SK-N-MC (cell line): ENCODE data around the gene RPLP2.

Experiments used
- DNase-seq: peaks from one replicate; pipeline ENCODE4 v3.0.0-alpha.2; 2011; ENCODE audit warnings: low read depth, low spot score
- H3K27ac ChIP-seq: fragments of 200-600 bp; sonication (generic); 2 replicates; pipeline ENCODE4 v1.5.1; 2016; ENCODE audit warnings: mixed run types
- H3K36me3 ChIP-seq: fragments of 200-600 bp; sonication (generic); 2 replicates; pipeline ENCODE4 v1.6.1; 2017; ENCODE audit warnings: antibody characterized with exemption, low read length, mixed read lengths; ENCODE audit not compliant: insufficient read depth
- H3K4me3 ChIP-seq: fragments of 200-600 bp; sonication (generic); 2 replicates; pipeline ENCODE4 v1.5.1; 2016
- H3K9ac ChIP-seq: fragments of 200-600 bp; sonication (generic); 2 replicates; pipeline ENCODE4 v1.8.0; 2017; ENCODE audit warnings: mixed run types, mixed read lengths; ENCODE audit not compliant: insufficient read length
- H3K9me3 ChIP-seq: fragments of 200-600 bp; sonication (generic); 2 replicates; pipeline ENCODE4 v1.6.1; 2017; ENCODE audit warnings: low read depth, mild to moderate bottlenecking, antibody characterized with exemption, low read length, moderate library complexity, mixed read lengths
- EZH2 ChIP-seq: fragments of 200-600 bp; sonication (generic); IDR thresholded peaks from one replicate; pipeline ENCODE4 v1.6.1; 2017; ENCODE audit warnings: antibody characterized with exemption
- FOXP2 ChIP-seq: optimal IDR thresholded peaks from 2 replicates; pipeline ENCODE3; 2011; ENCODE audit warnings: mild to moderate bottlenecking, moderate library complexity; ENCODE audit not compliant: insufficient read depth; ENCODE audit errors: extremely low read length, control extremely low read depth
- POLR2AphosphoS5 ChIP-seq: IDR thresholded peaks from 2 replicates; pipeline ENCODE4 v1.6.1; 2012; ENCODE audit warnings: mild to moderate bottlenecking, low read depth, low read length, borderline replicate concordance

The RPLP2 gene

GRCh38 chr11:778976-779954 is 30.5 kb upstream of the RPLP2 start:
- no peak overlapping the region for H3K27ac ChIP-seq
- no peak overlapping the region for H3K9ac ChIP-seq
- DNase-seq, result no peak
- H3K36me3 ChIP-seq, result peaks cover 5% of the 10 kb centered on the region; the same call in 1 of the 2 replicates
- TF ChIP-seq POLR2AphosphoS5 (no peak), FOXP2 (no peak)
- no peaks in the 10 kb centered on the region for H3K9me3 ChIP-seq
- no peak overlapping the region for H3K4me3 ChIP-seq

- DNase-seq, result no peak
- Histone ChIP-seq H3K4me3 (no peak overlapping the region), H3K27ac (no peak overlapping the region), H3K9ac (no peak overlapping the region), H3K36me3 (peaks cover 2% of the 10 kb centered on the region; the same call in 1 of the 2 replicates), H3K9me3 (no peaks in the 10 kb centered on the region)
- TF ChIP-seq POLR2AphosphoS5 (no peak), EZH2 (no peak), FOXP2 (no peak)
Observed at GRCh38 chr11:779955-780532, 29.7 kb upstream of the RPLP2 start.

- Histone ChIP-seq H3K9me3 (no peaks in the 10 kb centered on the region), H3K4me3 (no peak overlapping the region), H3K36me3 (no peaks in the 10 kb centered on the region), H3K9ac (no peak overlapping the region), H3K27ac (no peak overlapping the region)
- no peak for DNase-seq
- no peak for TF ChIP-seq EZH2
- peak; percentile 44; the same call in 1 of the 2 replicates for TF ChIP-seq POLR2AphosphoS5
- TF ChIP-seq FOXP2, result no peak
Observed at GRCh38 chr11:782264-783174, 27.2 kb upstream of the RPLP2 start.

- Histone ChIP-seq H3K27ac (no peak overlapping the region), H3K9me3 (no peaks in the 10 kb centered on the region), H3K9ac (no peak overlapping the region), H3K36me3 (no peaks in the 10 kb centered on the region), H3K4me3 (no peak overlapping the region)
- TF ChIP-seq POLR2AphosphoS5, result peak; percentile 13; the same call in 1 of the 2 replicates
- no peak for TF ChIP-seq FOXP2
- peak; percentile 18 for DNase-seq
Observed at GRCh38 chr11:783581-784015, 26.2 kb upstream of the RPLP2 start.

GRCh38 chr11:786235-787083 is 23.3 kb upstream of the RPLP2 start:
- H3K9me3 ChIP-seq, result no peaks in the 10 kb centered on the region
- H3K27ac ChIP-seq, result no peak overlapping the region
- H3K9ac ChIP-seq, result no peak overlapping the region
- DNase-seq, result no peak
- no peak for TF ChIP-seq FOXP2
- no peak for TF ChIP-seq POLR2AphosphoS5
- no peak for TF ChIP-seq EZH2
- H3K4me3 ChIP-seq, result no peak overlapping the region
- no peaks in the 10 kb centered on the region for H3K36me3 ChIP-seq

- DNase-seq, result no peak
- H3K4me3 ChIP-seq, result no peak overlapping the region
- H3K27ac ChIP-seq, result no peak overlapping the region
Observed at GRCh38 chr11:787084-787675, 22.6 kb upstream of the RPLP2 start.

GRCh38 chr11:788009-788640 is 21.6 kb upstream of the RPLP2 start:
- TF ChIP-seq POLR2AphosphoS5, result no peak
- no peak for TF ChIP-seq EZH2
- TF ChIP-seq FOXP2, result no peak
- no peaks in the 10 kb centered on the region; the same call in 1 of the 2 replicates for H3K36me3 ChIP-seq
- no peak overlapping the region for H3K9ac ChIP-seq
- H3K9me3 ChIP-seq, result no peaks in the 10 kb centered on the region
- H3K4me3 ChIP-seq, result no peak overlapping the region
- DNase-seq, result no peak
- no peak overlapping the region for H3K27ac ChIP-seq

More at GRCh38 chr11:787084-787675, 22.6 kb upstream of the RPLP2 start:
- Histone ChIP-seq H3K9ac (no peak overlapping the region), H3K9me3 (no peaks in the 10 kb centered on the region), H3K36me3 (no peaks in the 10 kb centered on the region)
- TF ChIP-seq POLR2AphosphoS5 (no peak), EZH2 (no peak), FOXP2 (no peak)
